Renal pelvis (tissue), 4 donors: ENCODE results near the gene BORCS8. TPM values are rescaled to one million over a fixed set of nuclear protein-coding genes. Genes with fewer than 3 reads are reported as not detected.
"Not testable (repeated sequence)": the region's sequence is repeated elsewhere in the genome, so short reads cannot be mapped to it uniquely, and the experiment has no call there.

Source experiments
- DNase-seq: peaks from one replicate; pipeline ENCODE4 v3.0.0-alpha.2; 2013
- polyA plus RNA-seq, 3 donors: library from polyadenylated mRNA; unstranded; fragments of 120-200 nt; gene quantifications; one replicate each; pipeline ENCODE4 v1.2.1, GENCODE V29; 2013; ENCODE audit not compliant: insufficient read length in 3 of 3

BORCS8 gene
- polyA plus RNA-seq, 3 donors = 19.5 to 22.7 (median 20.7) TPM

GRCh38 chr19:19193926-19194325, 2.0 kb upstream of the BORCS8 start:
- DNase-seq = no peak

- DNase-seq = no peak
Observed at GRCh38 chr19:19192910-19193423, 1.0 kb upstream of the BORCS8 start.

- DNase-seq = no peak
Observed at GRCh38 chr19:19191768-19192077, 229 bp downstream of the BORCS8 start.

GRCh38 chr19:19186742-19187141, 5.2 kb downstream of the BORCS8 start:
- no peak for DNase-seq

- no peak for DNase-seq
Observed at GRCh38 chr19:19185853-19186740, 5.9 kb downstream of the BORCS8 start.

GRCh38 chr19:19181488-19181998, 10.4 kb downstream of the BORCS8 start:
- DNase-seq = no peak

- DNase-seq = no peak
Observed at GRCh38 chr19:19179548-19180441, 12.2 kb downstream of the BORCS8 start.

- no peak for DNase-seq
Observed at GRCh38 chr19:19176950-19177349, 15.0 kb downstream of the BORCS8 start.

- not testable (repeated sequence) for DNase-seq
Observed at GRCh38 chr19:19173243-19173642, 18.7 kb downstream of the BORCS8 start.

GRCh38 chr19:19171821-19172532, 20.0 kb downstream of the BORCS8 start:
- DNase-seq = no peak

- no peak for DNase-seq
Observed at GRCh38 chr19:19170873-19171672, 20.9 kb downstream of the BORCS8 start.

GRCh38 chr19:19170053-19170872, 21.7 kb downstream of the BORCS8 start, which contains the start of gene MEF2B:
Gene MEF2B, minus strand, starts transcription at chr19:19170263. Its CDS starts 19,528 bp downstream, at chr19:19150735.
- peak; percentile 60 for DNase-seq

- no peak for DNase-seq
Observed at GRCh38 chr19:19169236-19170052, 22.5 kb downstream of the BORCS8 start.

- DNase-seq = no peak
Observed at GRCh38 chr19:19167612-19168011, 24.3 kb downstream of the BORCS8 start.

GRCh38 chr19:19165396-19165795, 26.6 kb downstream of the BORCS8 start:
- no peak for DNase-seq

- no peak for DNase-seq
Observed at GRCh38 chr19:19162495-19162894, 29.5 kb downstream of the BORCS8 start.

GRCh38 chr19:19160461-19161035, 31.4 kb downstream of the BORCS8 start:
- DNase-seq = no peak

- DNase-seq = no peak
Observed at GRCh38 chr19:19159534-19159933, 32.4 kb downstream of the BORCS8 start.

GRCh38 chr19:19157808-19158207, 34.1 kb downstream of the BORCS8 start:
- no peak for DNase-seq
